Neural cell (in vitro differentiated cells): ENCODE data around the gene PTPRZ1. TPM values are rescaled to one million over a fixed set of nuclear protein-coding genes. Genes with fewer than 3 reads are reported as not detected.

ENCODE experiments used
- H2AFZ ChIP-seq: fragments of 200-600, 300-800 bp; sonication (generic), shearing (Covaris generic); 2 replicates; pipeline ENCODE4 v1.6.0; 2014; ENCODE audit warnings: low read depth, mild to moderate bottlenecking, antibody characterized with exemption, low read length, moderate library complexity
- H3F3A ChIP-seq: fragments of 200-600 bp; shearing (Covaris generic); 2 replicates; pipeline ENCODE4 v1.6.1; 2016; ENCODE audit warnings: mild to moderate bottlenecking, moderate library complexity, mixed read lengths, antibody characterized with exemption, low read length; ENCODE audit not compliant: insufficient read depth, poor library complexity, severe bottlenecking
- H3K27ac ChIP-seq: fragments of 200-600, 300-800 bp; sonication (generic), shearing (Covaris generic); 2 replicates; pipeline ENCODE4 v1.5.1; 2014; ENCODE audit warnings: mild to moderate bottlenecking, low read length, moderate library complexity
- H3K27me3 ChIP-seq: fragments of 300-800, 200-600 bp; sonication (generic), shearing (Covaris generic); 2 replicates; pipeline ENCODE4 v1.6.0; 2014; ENCODE audit warnings: mild to moderate bottlenecking, low read depth, low read length, moderate library complexity; ENCODE audit not compliant: insufficient read depth
- H3K36me3 ChIP-seq: fragments of 300-800, 200-600 bp; sonication (generic), shearing (Covaris generic); 2 replicates; pipeline ENCODE4 v1.5.1; 2014; ENCODE audit warnings: mild to moderate bottlenecking, antibody characterized with exemption, low read length, moderate library complexity; ENCODE audit not compliant: insufficient read depth
- H3K4me2 ChIP-seq: fragments of 300-800, 200-600 bp; sonication (generic), shearing (Covaris generic); 2 replicates; pipeline ENCODE4 v1.6.0; 2014; ENCODE audit warnings: mild to moderate bottlenecking, low read length
- H3K4me3 ChIP-seq: fragments of 300-800, 200-600 bp; sonication (generic), shearing (Covaris generic); 2 replicates; pipeline ENCODE4 v1.5.1; 2014; ENCODE audit warnings: mild to moderate bottlenecking, low read length, moderate library complexity
- H3K79me2 ChIP-seq: fragments of 200-600 bp; shearing (Covaris generic); replicated peaks from 2 replicates; pipeline ENCODE4 v1.6.0; 2014; ENCODE audit warnings: mild to moderate bottlenecking, low read length, moderate library complexity; ENCODE audit not compliant: insufficient read depth
- H3K9ac ChIP-seq: fragments of 300-800, 200-600 bp; sonication (generic), shearing (Covaris generic); 2 replicates; pipeline ENCODE4 v1.6.1; 2016; ENCODE audit warnings: mild to moderate bottlenecking, low read length, mixed read lengths
- H3K9me2 ChIP-seq: fragments of 200-600 bp; shearing (Covaris generic); 2 replicates; pipeline ENCODE4 v1.6.1; 2016; ENCODE audit warnings: mild to moderate bottlenecking, low read length, mixed read lengths; ENCODE audit not compliant: insufficient read depth
- H3K9me3 ChIP-seq: fragments of 200-600, 300-800 bp; sonication (generic), shearing (Covaris generic); 2 replicates; pipeline ENCODE4 v1.6.1; 2016; ENCODE audit warnings: mild to moderate bottlenecking, mixed run types, low read length, moderate library complexity, mixed read lengths
- H4K20me1 ChIP-seq: fragments of 200-600 bp; shearing (Covaris generic); 2 replicates; pipeline ENCODE4 v1.6.1; 2016; ENCODE audit warnings: mild to moderate bottlenecking, mixed run types; ENCODE audit not compliant: insufficient read depth
- CTCF ChIP-seq: fragments of 450-650 bp; IDR thresholded peaks from 2 replicates; pipeline ENCODE4 v1.5.1; 2014; ENCODE audit warnings: antibody characterized with exemption, mild to moderate bottlenecking, moderate library complexity; ENCODE audit not compliant: poor library complexity, severe bottlenecking
- EP300 ChIP-seq: fragments of 450-650 bp; conservative IDR thresholded peaks from 2 replicates; pipeline ENCODE4 v1.6.1; 2014; ENCODE audit warnings: antibody characterized with exemption, mild to moderate bottlenecking, moderate library complexity; ENCODE audit not compliant: poor library complexity, severe bottlenecking
- EZH2 ChIP-seq: fragments of 200-600, 300-800 bp; shearing (Covaris generic), sonication (generic); IDR thresholded peaks from 2 replicates; pipeline ENCODE4 v1.6.1; 2014; ENCODE audit warnings: antibody characterized with exemption, low read length, borderline replicate concordance, mild to moderate bottlenecking; ENCODE audit not compliant: insufficient read depth, poor library complexity, severe bottlenecking
- MXI1 ChIP-seq: fragments of 450-650 bp; conservative IDR thresholded peaks from 2 replicates; pipeline ENCODE4 v1.6.1; 2014; ENCODE audit warnings: antibody characterized with exemption, mild to moderate bottlenecking; ENCODE audit not compliant: poor library complexity, severe bottlenecking
- POLR2AphosphoS5 ChIP-seq: IDR thresholded peaks from 2 replicates; pipeline ENCODE4 v1.6.1; 2012
- RAD21 ChIP-seq: fragments of 450-650 bp; conservative IDR thresholded peaks from 2 replicates; pipeline ENCODE4 v1.6.1; 2014; ENCODE audit warnings: antibody characterized with exemption, mild to moderate bottlenecking, moderate library complexity
- SMC3 ChIP-seq: fragments of 450-650 bp; conservative IDR thresholded peaks from 2 replicates; pipeline ENCODE4 v1.6.1; 2014; ENCODE audit warnings: antibody characterized with exemption, mild to moderate bottlenecking, moderate library complexity; ENCODE audit not compliant: poor library complexity
- TAF1 ChIP-seq: IDR thresholded peaks from 2 replicates; pipeline ENCODE4 v1.6.1; 2012; ENCODE audit warnings: low read depth
- polyA plus RNA-seq: library from polyadenylated mRNA; depleted of rRNA; stranded (reverse); fragments of >200 nt; gene quantifications from 2 replicates; pipeline ENCODE4 v1.2.3, GENCODE V29; 2014
- TF ChIP-seq, protein P1 (sequence below): IDR thresholded peaks from 2 replicates; pipeline ENCODE4 v1.6.1; 2012; ENCODE audit warnings: borderline replicate concordance

Gene PTPRZ1
- polyA plus RNA-seq, 1 donor from 2014 or later = 11.8 TPM

DNA sequence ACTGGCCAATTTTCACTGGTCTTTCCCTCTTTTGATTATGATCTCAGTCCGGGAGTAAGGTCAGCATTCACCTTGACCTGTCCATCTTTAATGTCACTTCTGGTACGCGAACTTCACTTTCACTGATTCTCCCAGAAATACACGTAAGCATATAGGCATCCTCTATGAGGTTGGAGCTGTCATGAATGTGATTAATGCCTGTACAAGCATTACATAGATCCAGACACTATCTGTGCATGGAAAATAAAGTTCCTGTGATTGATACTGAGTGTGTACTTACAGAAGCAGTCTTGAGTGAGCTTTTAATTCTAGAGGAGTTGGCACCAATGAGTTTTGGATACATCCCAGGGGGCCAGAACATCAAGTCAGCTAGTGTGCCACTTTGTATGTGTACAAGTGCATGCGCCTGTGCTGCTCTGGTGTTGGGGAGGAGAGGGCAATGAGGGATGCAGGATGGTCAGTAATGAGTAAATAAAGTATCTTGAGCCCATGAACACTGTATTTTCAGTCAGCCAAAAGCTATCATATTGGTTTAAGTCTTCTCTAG lies 6.0 kb downstream of the PTPRZ1 start:
- Histone ChIP-seq H3K27me3 (no peaks in the 10 kb centered on the region), H3K79me2 (peaks cover 96% of the 10 kb centered on the region), H3K9me3 (no peaks in the 10 kb centered on the region), H3K27ac (no peak overlapping the region), H2AFZ (no peak overlapping the region), H3F3A (no peaks in the 10 kb centered on the region), H3K4me2 (no peak overlapping the region), H3K9ac (no peak overlapping the region), H4K20me1 (no peaks in the 10 kb centered on the region), H3K4me3 (no peak overlapping the region), H3K36me3 (no peaks in the 10 kb centered on the region), H3K9me2 (no peaks in the 10 kb centered on the region)
- TF ChIP-seq, protein P1, sequence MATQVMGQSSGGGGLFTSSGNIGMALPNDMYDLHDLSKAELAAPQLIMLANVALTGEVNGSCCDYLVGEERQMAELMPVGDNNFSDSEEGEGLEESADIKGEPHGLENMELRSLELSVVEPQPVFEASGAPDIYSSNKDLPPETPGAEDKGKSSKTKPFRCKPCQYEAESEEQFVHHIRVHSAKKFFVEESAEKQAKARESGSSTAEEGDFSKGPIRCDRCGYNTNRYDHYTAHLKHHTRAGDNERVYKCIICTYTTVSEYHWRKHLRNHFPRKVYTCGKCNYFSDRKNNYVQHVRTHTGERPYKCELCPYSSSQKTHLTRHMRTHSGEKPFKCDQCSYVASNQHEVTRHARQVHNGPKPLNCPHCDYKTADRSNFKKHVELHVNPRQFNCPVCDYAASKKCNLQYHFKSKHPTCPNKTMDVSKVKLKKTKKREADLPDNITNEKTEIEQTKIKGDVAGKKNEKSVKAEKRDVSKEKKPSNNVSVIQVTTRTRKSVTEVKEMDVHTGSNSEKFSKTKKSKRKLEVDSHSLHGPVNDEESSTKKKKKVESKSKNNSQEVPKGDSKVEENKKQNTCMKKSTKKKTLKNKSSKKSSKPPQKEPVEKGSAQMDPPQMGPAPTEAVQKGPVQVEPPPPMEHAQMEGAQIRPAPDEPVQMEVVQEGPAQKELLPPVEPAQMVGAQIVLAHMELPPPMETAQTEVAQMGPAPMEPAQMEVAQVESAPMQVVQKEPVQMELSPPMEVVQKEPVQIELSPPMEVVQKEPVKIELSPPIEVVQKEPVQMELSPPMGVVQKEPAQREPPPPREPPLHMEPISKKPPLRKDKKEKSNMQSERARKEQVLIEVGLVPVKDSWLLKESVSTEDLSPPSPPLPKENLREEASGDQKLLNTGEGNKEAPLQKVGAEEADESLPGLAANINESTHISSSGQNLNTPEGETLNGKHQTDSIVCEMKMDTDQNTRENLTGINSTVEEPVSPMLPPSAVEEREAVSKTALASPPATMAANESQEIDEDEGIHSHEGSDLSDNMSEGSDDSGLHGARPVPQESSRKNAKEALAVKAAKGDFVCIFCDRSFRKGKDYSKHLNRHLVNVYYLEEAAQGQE = no peak
- TF ChIP-seq EP300 (no peak), CTCF (no peak), RAD21 (no peak), TAF1 (no peak), SMC3 (no peak), MXI1 (no peak)

DNA sequence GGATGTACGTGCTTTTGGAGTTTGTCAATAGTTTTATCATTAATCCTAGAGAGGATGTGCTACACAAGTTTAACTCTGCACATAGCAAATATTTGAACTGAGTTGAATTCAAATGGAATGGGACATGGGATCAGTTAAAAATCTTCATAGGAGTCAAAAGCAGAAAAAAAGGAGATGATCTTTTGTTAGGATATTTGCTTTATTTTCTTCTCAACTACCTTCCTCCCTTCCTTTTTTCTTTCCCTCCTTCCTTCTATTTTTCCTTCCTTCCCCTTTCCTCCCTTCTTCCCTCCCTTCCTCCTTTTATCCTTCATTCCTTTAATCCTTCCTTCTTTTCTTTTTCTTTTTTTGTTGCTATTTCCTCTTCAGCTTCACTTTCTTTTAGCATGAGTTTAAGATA lies 6.6 kb downstream of the PTPRZ1 start:
- TF ChIP-seq EP300 (no peak), SMC3 (no peak), MXI1 (no peak), TAF1 (no peak), CTCF (no peak), POLR2AphosphoS5 (no peak), EZH2 (no peak), RAD21 (no peak)
- TF ChIP-seq, protein P1 = no peak
- no peak overlapping the region for H3K4me2 ChIP-seq

More for the DNA sequence above, 6.6 kb downstream of the PTPRZ1 start:
- H3K36me3 ChIP-seq = no peaks in the 10 kb centered on the region
- no peaks in the 10 kb centered on the region for H3K27me3 ChIP-seq
- H2AFZ ChIP-seq = no peak overlapping the region
- H3K9me2 ChIP-seq = no peaks in the 10 kb centered on the region
- no peaks in the 10 kb centered on the region for H3K9me3 ChIP-seq
- H3K79me2 ChIP-seq = peaks cover 97% of the 10 kb centered on the region
- no peak overlapping the region for H3K9ac ChIP-seq
- no peak overlapping the region for H3K4me3 ChIP-seq
- no peak overlapping the region for H3K27ac ChIP-seq
- H4K20me1 ChIP-seq = no peaks in the 10 kb centered on the region
- no peaks in the 10 kb centered on the region for H3F3A ChIP-seq
